ENCODE data around the gene ZNF624.

DNA sequence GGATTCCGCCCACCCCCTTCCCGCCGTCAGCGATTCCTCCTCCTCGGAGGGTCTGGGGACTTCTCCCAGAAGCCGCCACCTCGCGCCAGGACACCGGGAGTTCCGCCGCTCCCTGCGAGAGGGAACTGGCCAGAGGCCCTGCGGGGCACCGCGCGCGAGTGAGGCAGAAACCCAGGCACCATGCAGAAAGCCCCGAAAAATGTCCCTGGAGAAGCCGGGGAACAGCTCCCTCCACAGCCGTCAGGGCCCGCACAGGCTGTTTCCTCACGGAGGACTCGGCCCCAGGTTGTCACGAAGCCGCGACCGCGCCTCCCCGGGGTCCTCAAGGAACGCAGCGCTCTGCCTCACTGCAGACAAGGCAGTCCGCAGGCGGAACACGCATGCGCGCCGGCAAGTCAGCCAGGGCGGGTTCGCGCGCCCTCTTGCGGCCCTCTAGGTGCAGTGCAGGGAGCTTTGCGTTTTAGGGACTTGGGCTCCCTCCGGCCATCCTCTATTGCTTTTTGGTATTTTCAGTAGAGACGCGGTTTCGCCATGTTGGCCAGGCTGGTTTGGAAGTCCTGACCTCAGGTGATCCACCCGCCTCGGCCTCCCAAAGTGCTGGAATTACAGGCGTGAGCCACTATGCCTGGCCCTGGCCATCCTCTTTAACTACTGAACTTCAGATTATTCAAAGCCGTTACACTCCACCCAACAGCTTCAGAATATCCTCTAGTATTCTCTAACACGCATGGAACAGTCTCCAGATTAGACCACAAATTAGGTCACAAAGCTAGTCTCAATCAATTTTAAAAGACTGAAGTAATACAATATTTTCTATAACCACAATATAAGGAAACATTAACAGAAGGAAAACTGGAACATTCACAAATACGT, 64.3 kb downstream of the ZNF624 start:
- TF ChIP-seq, protein P1, sequence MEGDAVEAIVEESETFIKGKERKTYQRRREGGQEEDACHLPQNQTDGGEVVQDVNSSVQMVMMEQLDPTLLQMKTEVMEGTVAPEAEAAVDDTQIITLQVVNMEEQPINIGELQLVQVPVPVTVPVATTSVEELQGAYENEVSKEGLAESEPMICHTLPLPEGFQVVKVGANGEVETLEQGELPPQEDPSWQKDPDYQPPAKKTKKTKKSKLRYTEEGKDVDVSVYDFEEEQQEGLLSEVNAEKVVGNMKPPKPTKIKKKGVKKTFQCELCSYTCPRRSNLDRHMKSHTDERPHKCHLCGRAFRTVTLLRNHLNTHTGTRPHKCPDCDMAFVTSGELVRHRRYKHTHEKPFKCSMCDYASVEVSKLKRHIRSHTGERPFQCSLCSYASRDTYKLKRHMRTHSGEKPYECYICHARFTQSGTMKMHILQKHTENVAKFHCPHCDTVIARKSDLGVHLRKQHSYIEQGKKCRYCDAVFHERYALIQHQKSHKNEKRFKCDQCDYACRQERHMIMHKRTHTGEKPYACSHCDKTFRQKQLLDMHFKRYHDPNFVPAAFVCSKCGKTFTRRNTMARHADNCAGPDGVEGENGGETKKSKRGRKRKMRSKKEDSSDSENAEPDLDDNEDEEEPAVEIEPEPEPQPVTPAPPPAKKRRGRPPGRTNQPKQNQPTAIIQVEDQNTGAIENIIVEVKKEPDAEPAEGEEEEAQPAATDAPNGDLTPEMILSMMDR (IDR thresholded peaks at IDR 0.05) = peak; percentile 99
- TF ChIP-seq ZFX (IDR thresholded peaks at IDR 0.05; ENCODE audit: borderline replicate concordance) = no peak
